GM21367 (cell line): ENCODE data around the gene SEPTIN12.

Source experiments
- ATAC-seq: cut with Tn5 transposase; IDR thresholded peaks from one replicate; pipeline ENCODE4 v1.9.1; 2021; ENCODE audit not compliant: unreplicated experiment

SEPTIN12 gene

GRCh38 chr16:4803401-4803844, 15.3 kb upstream of the SEPTIN12 start:
- no peak for ATAC-seq

- peak; percentile 86 for ATAC-seq
Observed at GRCh38 chr16:4802659-4803287, 14.6 kb upstream of the SEPTIN12 start.

GRCh38 chr16:4801962-4802658, 14.0 kb upstream of the SEPTIN12 start, which contains the start of gene ROGDI:
TSS of gene ROGDI (minus strand) at chr16:4802633. CDS start at chr16:4802571, 62 bp downstream.
- ATAC-seq = peak; percentile 49

- no peak for ATAC-seq
Observed at GRCh38 chr16:4801051-4801961, 13.2 kb upstream of the SEPTIN12 start.

- no peak for ATAC-seq
Observed at GRCh38 chr16:4800290-4801041, 12.3 kb upstream of the SEPTIN12 start.

- no peak for ATAC-seq
Observed at GRCh38 chr16:4799171-4799855, 11.2 kb upstream of the SEPTIN12 start.

- no peak for ATAC-seq
Observed at GRCh38 chr16:4798456-4798855, 10.3 kb upstream of the SEPTIN12 start.

GRCh38 chr16:4797805-4798252, 9.7 kb upstream of the SEPTIN12 start:
- ATAC-seq = no peak

GRCh38 chr16:4796982-4797804, 9.0 kb upstream of the SEPTIN12 start:
- no peak for ATAC-seq

GRCh38 chr16:4795828-4796572, 7.9 kb upstream of the SEPTIN12 start:
- ATAC-seq = no peak

GRCh38 chr16:4795181-4795827, 7.2 kb upstream of the SEPTIN12 start, which contains the start of gene SMIM22:
TSS of gene SMIM22 (plus strand) at chr16:4795369. CDS start at chr16:4795735, 366 bp downstream.
- ATAC-seq = no peak

GRCh38 chr16:4792951-4793513, 4.9 kb upstream of the SEPTIN12 start:
- no peak for ATAC-seq

GRCh38 chr16:4790871-4791270, 2.7 kb upstream of the SEPTIN12 start:
- ATAC-seq = no peak

GRCh38 chr16:4790261-4790660, 2.1 kb upstream of the SEPTIN12 start:
- ATAC-seq = no peak

- ATAC-seq = no peak
Observed at GRCh38 chr16:4788910-4789309, 765 bp upstream of the SEPTIN12 start.

GRCh38 chr16:4788489-4788889, 344 bp upstream of the SEPTIN12 start:
- no peak for ATAC-seq

- no peak for ATAC-seq
Observed at GRCh38 chr16:4787068-4787467, 1.1 kb downstream of the SEPTIN12 start.
